ENCODE measurements around the gene ZNF354B. TPM values are rescaled to one million over a fixed set of nuclear protein-coding genes. Genes with fewer than 3 reads are reported as not detected.
"Not testable (repeated sequence)": the region's sequence is repeated elsewhere in the genome, so short reads cannot be mapped to it uniquely, and the experiment has no call there.

The ZNF354B gene
- total and polyA plus RNA-seq, 7 donors, result 1.7 to 7.2 (median 5.5) TPM

- WGBS, 3 donors, result 95 to 97% (median 96%) methylated on average over 8 of the region's 8 CpGs
Observed at GRCh38 chr5:178870411-178870810, 10.7 kb downstream of the ZNF354B start.

DNA sequence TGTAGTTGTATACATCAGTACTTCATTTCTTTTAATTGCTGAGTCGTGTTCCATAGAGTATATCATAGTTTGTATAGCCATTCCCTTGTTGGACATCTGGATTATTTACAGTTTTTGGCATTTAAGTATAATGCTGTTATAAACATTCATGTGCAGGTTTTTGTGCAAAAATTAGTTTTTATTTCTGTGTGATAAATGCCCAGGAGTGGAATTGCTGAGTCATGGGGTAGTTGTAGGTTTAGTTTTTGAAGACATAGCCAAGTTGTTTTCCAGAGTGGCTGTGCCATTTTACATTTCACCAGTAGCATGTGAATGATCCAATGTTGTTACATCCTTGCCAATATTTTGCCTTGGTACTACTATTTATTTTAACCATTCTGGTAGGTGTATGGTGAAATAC lies 12.5 kb downstream of the ZNF354B start:
- WGBS, 3 donors, result 88 to 100% (median 98%) methylated on average over 1 of the region's 1 CpG
- no peak overlapping the region for H3K4me3 ChIP-seq
- peaks cover 6 to 92% of the 10 kb centered on the region in 2 donors for H3K36me3 ChIP-seq (ENCODE audit: insufficient read depth in 1 of 2, low read depth in 1 of 2)
- H3K27me3 ChIP-seq (ENCODE audit: insufficient read depth in 3 of 3, low read length in 2 of 3), result no peaks in the 10 kb centered on the region
- ATAC-seq, result no peak
- no peak overlapping the region for H3K27ac ChIP-seq
- intact Hi-C loops (cut with DNase I), result no loop called here
- TF ChIP-seq, protein P1, sequence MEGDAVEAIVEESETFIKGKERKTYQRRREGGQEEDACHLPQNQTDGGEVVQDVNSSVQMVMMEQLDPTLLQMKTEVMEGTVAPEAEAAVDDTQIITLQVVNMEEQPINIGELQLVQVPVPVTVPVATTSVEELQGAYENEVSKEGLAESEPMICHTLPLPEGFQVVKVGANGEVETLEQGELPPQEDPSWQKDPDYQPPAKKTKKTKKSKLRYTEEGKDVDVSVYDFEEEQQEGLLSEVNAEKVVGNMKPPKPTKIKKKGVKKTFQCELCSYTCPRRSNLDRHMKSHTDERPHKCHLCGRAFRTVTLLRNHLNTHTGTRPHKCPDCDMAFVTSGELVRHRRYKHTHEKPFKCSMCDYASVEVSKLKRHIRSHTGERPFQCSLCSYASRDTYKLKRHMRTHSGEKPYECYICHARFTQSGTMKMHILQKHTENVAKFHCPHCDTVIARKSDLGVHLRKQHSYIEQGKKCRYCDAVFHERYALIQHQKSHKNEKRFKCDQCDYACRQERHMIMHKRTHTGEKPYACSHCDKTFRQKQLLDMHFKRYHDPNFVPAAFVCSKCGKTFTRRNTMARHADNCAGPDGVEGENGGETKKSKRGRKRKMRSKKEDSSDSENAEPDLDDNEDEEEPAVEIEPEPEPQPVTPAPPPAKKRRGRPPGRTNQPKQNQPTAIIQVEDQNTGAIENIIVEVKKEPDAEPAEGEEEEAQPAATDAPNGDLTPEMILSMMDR (IDR thresholded peaks at IDR 0.05), result no peak
- H3K4me1 ChIP-seq, result no peaks in the 10 kb centered on the region
- H3K9me3 ChIP-seq, result peaks cover 44% of the 10 kb centered on the region
- no peak for DNase-seq

More at GRCh38 chr5:178870411-178870810, 10.7 kb downstream of the ZNF354B start:
- Histone ChIP-seq H3K27me3 (ENCODE audit: insufficient read depth in 3 of 3, low read length in 2 of 3) (no peaks in the 10 kb centered on the region), H3K36me3 (ENCODE audit: insufficient read depth in 1 of 2, low read depth in 1 of 2) (peaks cover 11 to 93% of the 10 kb centered on the region in 2 donors), H3K27ac (no peak overlapping the region), H3K9me3 (peaks cover 30% of the 10 kb centered on the region), H3K4me1 (no peaks in the 10 kb centered on the region), H3K4me3 (no peak overlapping the region)
- ATAC-seq (no peak), DNase-seq (no peak)
- TF ChIP-seq, protein P1 (IDR thresholded peaks at IDR 0.05), result no peak
- intact Hi-C loops (cut with DNase I), result no loop called here

DNA sequence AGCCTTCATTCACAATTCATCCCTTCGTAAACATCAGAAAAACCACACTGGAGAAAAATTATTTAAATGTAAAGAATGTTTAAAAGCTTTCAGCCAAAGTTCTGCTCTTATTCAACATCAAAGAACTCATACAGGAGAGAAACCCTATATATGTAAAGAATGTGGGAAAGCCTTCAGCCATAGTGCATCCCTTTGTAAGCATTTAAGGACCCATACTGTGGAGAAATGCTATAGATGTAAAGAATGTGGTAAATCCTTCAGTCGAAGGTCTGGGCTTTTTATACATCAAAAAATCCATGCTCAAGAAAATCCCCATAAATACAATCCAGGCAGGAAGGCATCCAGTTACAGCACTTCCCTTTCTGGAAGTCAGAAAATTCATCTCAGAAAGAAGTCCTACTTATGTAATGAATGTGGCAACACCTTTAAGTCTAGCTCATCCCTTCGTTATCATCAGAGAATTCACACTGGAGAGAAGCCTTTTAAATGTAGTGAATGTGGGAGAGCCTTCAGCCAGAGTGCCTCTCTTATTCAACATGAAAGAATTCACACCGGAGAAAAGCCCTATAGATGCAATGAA lies 23.5 kb downstream of the ZNF354B start:
- 95 to 98% (median 97%) methylated on average over 4 of the region's 4 CpGs for WGBS, 3 donors
- Histone ChIP-seq H3K9me3 (peaks cover 91% of the 10 kb centered on the region), H3K36me3 (ENCODE audit: insufficient read depth in 1 of 2, low read depth in 1 of 2) (peaks cover 21 to 71% of the 10 kb centered on the region in 2 donors)
- H3K4me3 ChIP-seq; H3K27ac ChIP-seq; intact Hi-C loops (cut with DNase I); H3K27me3 ChIP-seq (ENCODE audit: insufficient read depth in 3 of 3, low read length in 2 of 3); ATAC-seq; H3K4me1 ChIP-seq; DNase-seq: not testable (repeated sequence)

- no peaks in the 10 kb centered on the region for H3K27me3 ChIP-seq (ENCODE audit: insufficient read depth in 3 of 3, low read length in 2 of 3)
- 98 to 100% (median 98%) methylated on average over 6 of the region's 6 CpGs for WGBS, 3 donors
- peaks cover 21 to 76% of the 10 kb centered on the region in 2 donors for H3K36me3 ChIP-seq (ENCODE audit: insufficient read depth in 1 of 2, low read depth in 1 of 2)
- H3K27ac ChIP-seq, result no peak overlapping the region
- TF ChIP-seq, protein P1 (IDR thresholded peaks at IDR 0.05), result no peak
- no peak for ATAC-seq
- DNase-seq, result no peak
- H3K4me1 ChIP-seq, result no peaks in the 10 kb centered on the region
- intact Hi-C loops (cut with DNase I), result no loop called here
- H3K4me3 ChIP-seq, result no peak overlapping the region
- H3K9me3 ChIP-seq, result peaks cover 84% of the 10 kb centered on the region
Observed at GRCh38 chr5:178883815-178884430, 24.2 kb downstream of the ZNF354B start.
